ENCODE results near the gene CDH4. TPM values are rescaled to one million over a fixed set of nuclear protein-coding genes. Genes with fewer than 3 reads are reported as not detected.

Gene CDH4
- total and polyA plus RNA-seq, 9 of the 15 experiments (the other 6 are each of a cell fraction or from before 2014, with no cell fraction given), result 0.04 TPM; not detected in 8

DNA sequence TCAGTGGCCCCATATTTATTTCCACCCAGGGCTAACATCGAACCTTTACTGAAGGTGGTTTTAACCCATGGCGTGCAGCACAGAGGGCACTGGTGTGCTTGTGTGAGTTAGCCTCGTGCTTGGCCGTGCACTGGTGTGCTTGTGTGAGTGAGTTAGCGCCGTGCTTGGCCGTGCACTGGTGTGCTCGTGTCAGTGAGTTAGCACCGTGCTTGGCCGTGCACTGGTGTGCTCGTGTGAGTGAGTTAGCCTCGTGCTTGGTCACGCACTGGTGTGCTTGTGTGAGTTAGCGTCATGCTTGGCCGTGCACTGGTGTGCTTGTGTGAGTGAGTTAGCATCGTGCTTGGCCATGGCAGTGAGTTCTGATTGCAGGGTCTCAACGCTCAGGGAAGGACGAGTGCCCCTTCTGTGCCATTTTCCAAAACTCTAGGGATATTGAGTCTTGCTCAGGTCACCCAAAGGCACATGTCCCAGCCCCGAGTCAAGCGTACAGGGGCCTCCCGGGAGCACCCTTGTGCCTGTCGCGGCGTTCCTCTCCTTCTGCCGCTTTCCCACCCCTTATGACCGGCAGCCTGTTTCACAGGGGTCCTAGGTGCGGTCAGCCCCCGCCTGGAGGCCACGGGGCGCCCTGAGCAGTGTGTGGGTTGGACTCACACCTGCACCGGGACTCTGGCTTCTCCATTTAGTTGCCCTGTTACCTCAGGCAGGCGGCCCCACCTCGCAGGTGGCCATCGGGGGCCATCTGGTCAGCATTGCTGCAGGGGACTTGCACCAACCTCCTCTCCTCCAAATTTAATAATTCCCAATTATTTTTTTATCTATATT is 399.1 kb downstream of the CDH4 start:
- Histone ChIP-seq H3K4me3 (no peak overlapping the region), H3K9ac (ENCODE audit: insufficient read depth in 1 of 2, low read depth in 2 of 2, low read length in 2 of 2) (no peak overlapping the region), H4K20me1 (replicated peaks; ENCODE audit: control insufficient read depth, insufficient read depth, low read length) (no peaks in the 10 kb centered on the region), H3K4me1 (replicated peaks in 1 of 2; ENCODE audit: control insufficient read depth in 2 of 2, insufficient read depth in 2 of 2, low read length in 2 of 2) (no peaks in the 10 kb centered on the region), H3K27me3 (ENCODE audit: control insufficient read depth in 2 of 2, insufficient read depth in 2 of 2, low read length in 2 of 2) (peaks cover 18 to 58% of the 10 kb centered on the region in 2 experiments), H2AFZ (ENCODE audit: low read depth, low read length) (no peak overlapping the region), H3K36me3 (ENCODE audit: control insufficient read depth, insufficient read depth, low read length) (no peaks in the 10 kb centered on the region), H3K27ac (ENCODE audit: extremely low read depth, low read depth, low read length) (no peak overlapping the region), H3K79me2 (ENCODE audit: control insufficient read depth, insufficient read depth, low read length) (no peaks in the 10 kb centered on the region), H3K9me3 (replicated peaks; ENCODE audit: control insufficient read depth, insufficient read depth, low read depth, low read length) (no peaks in the 10 kb centered on the region), H3K4me2 (ENCODE audit: insufficient read depth, low read length) (no peak overlapping the region), H3K9me1 (ENCODE audit: control insufficient read depth, insufficient read depth, low read length) (no peaks in the 10 kb centered on the region)
- intact Hi-C loops (cut with micrococcal nuclease), result no loop called here
- no peak for FAIRE-seq
- no peak for ATAC-seq
- CTCF ChIA-PET (ENCODE audit: low intra/inter-chr PET ratio), result no interaction called here
- POLR2A ChIA-PET, result no interaction called here
- BruUV-seq (replicated peaks), result no TSS peak
- in situ Hi-C loops (cut with MboI), result no loop called here
- no peak for DNase-seq (ENCODE audit: extremely low read depth in 1 of 4, low spot score in 3 of 4)
- WGBS (ENCODE audit: insufficient coverage, low coverage, missing lambda C conversion rate), result 1% methylated on average over 34 of the region's 34 CpGs
- TF ChIP-seq FOXK1 (CRISPR knock-in tag; IDR thresholded peaks at IDR 0.05; ENCODE audit: borderline replicate concordance) (no peak), POLR2A (conservative IDR thresholded peaks at IDR 0.05) (no peak), GATA2 (CRISPR knock-in tag; IDR thresholded peaks at IDR 0.05) (no peak), FOXJ3 (CRISPR knock-in tag; IDR thresholded peaks at IDR 0.05) (no peak), SNRNP70 (optimal IDR thresholded peaks at IDR 0.05; ENCODE audit: low read depth, low read length) (no peak), ATF7 (IDR thresholded peaks at IDR 0.05) (no peak), TCF7L2 (IDR thresholded peaks at IDR 0.05; ENCODE audit: low read depth, low read length) (no peak), ZFP36 (IDR thresholded peaks at IDR 0.05; ENCODE audit: low read depth, low read length, partially characterized antibody) (no peak), ZBED1 (IDR thresholded peaks at IDR 0.05) (no peak), ILK (tag; IDR thresholded peaks at IDR 0.05; ENCODE audit: borderline replicate concordance, low read depth) (no peak)
- TF ChIP-seq, protein P1, sequence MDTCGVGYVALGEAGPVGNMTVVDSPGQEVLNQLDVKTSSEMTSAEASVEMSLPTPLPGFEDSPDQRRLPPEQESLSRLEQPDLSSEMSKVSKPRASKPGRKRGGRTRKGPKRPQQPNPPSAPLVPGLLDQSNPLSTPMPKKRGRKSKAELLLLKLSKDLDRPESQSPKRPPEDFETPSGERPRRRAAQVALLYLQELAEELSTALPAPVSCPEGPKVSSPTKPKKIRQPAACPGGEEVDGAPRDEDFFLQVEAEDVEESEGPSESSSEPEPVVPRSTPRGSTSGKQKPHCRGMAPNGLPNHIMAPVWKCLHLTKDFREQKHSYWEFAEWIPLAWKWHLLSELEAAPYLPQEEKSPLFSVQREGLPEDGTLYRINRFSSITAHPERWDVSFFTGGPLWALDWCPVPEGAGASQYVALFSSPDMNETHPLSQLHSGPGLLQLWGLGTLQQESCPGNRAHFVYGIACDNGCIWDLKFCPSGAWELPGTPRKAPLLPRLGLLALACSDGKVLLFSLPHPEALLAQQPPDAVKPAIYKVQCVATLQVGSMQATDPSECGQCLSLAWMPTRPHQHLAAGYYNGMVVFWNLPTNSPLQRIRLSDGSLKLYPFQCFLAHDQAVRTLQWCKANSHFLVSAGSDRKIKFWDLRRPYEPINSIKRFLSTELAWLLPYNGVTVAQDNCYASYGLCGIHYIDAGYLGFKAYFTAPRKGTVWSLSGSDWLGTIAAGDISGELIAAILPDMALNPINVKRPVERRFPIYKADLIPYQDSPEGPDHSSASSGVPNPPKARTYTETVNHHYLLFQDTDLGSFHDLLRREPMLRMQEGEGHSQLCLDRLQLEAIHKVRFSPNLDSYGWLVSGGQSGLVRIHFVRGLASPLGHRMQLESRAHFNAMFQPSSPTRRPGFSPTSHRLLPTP (IDR thresholded peaks at IDR 0.05; ENCODE audit: borderline replicate concordance, extremely low read depth, insufficient read length), result no peak
- TF ChIP-seq, protein P2, sequence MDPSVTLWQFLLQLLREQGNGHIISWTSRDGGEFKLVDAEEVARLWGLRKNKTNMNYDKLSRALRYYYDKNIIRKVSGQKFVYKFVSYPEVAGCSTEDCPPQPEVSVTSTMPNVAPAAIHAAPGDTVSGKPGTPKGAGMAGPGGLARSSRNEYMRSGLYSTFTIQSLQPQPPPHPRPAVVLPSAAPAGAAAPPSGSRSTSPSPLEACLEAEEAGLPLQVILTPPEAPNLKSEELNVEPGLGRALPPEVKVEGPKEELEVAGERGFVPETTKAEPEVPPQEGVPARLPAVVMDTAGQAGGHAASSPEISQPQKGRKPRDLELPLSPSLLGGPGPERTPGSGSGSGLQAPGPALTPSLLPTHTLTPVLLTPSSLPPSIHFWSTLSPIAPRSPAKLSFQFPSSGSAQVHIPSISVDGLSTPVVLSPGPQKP (CRISPR knock-in tag; IDR thresholded peaks at IDR 0.05), result no peak
- TF ChIP-seq, protein P3, sequence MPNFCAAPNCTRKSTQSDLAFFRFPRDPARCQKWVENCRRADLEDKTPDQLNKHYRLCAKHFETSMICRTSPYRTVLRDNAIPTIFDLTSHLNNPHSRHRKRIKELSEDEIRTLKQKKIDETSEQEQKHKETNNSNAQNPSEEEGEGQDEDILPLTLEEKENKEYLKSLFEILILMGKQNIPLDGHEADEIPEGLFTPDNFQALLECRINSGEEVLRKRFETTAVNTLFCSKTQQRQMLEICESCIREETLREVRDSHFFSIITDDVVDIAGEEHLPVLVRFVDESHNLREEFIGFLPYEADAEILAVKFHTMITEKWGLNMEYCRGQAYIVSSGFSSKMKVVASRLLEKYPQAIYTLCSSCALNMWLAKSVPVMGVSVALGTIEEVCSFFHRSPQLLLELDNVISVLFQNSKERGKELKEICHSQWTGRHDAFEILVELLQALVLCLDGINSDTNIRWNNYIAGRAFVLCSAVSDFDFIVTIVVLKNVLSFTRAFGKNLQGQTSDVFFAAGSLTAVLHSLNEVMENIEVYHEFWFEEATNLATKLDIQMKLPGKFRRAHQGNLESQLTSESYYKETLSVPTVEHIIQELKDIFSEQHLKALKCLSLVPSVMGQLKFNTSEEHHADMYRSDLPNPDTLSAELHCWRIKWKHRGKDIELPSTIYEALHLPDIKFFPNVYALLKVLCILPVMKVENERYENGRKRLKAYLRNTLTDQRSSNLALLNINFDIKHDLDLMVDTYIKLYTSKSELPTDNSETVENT (CRISPR knock-in tag; IDR thresholded peaks at IDR 0.05), result no peak
- TF ChIP-seq, protein P4, sequence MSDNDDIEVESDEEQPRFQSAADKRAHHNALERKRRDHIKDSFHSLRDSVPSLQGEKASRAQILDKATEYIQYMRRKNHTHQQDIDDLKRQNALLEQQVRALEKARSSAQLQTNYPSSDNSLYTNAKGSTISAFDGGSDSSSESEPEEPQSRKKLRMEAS (CRISPR knock-in tag; IDR thresholded peaks at IDR 0.05), result no peak
